NCI-H524 treated with DMSO at 0.1 percent for 48 hours (cell line): Measurements from ENCODE around the gene CACNA2D4.
"Not testable (repeated sequence)": the region's sequence is repeated elsewhere in the genome, so short reads cannot be mapped to it uniquely, and the experiment has no call there.

ENCODE experiments used
- DNase-seq: peaks from one replicate; lab custom pipeline; 2025; lab: John Stamatoyannopoulos, UW

The CACNA2D4 gene

GRCh38 chr12:1918081-1918883 lies at the start of gene CACNA2D4:
Gene CACNA2D4 (minus strand): TSS chr12:1918652. CDS start chr12:1918473, 179 bp downstream.
- DNase-seq = peak; percentile 56

- DNase-seq = no peak
Observed at GRCh38 chr12:1966561-1967226, 48.2 kb upstream of the CACNA2D4 start.

GRCh38 chr12:1965916-1966315 lies 47.5 kb upstream of the CACNA2D4 start:
- no peak for DNase-seq

GRCh38 chr12:1962051-1963020 lies 43.9 kb upstream of the CACNA2D4 start:
- DNase-seq = no peak

- no peak for DNase-seq
Observed at GRCh38 chr12:1956716-1957115, 38.3 kb upstream of the CACNA2D4 start.

- DNase-seq = no peak
Observed at GRCh38 chr12:1949771-1950470, 31.5 kb upstream of the CACNA2D4 start.

GRCh38 chr12:1948883-1949282 lies 30.4 kb upstream of the CACNA2D4 start:
- no peak for DNase-seq

- no peak for DNase-seq
Observed at GRCh38 chr12:1947081-1947480, 28.6 kb upstream of the CACNA2D4 start.

GRCh38 chr12:1946296-1946695 lies 27.8 kb upstream of the CACNA2D4 start:
- peak; percentile 71 for DNase-seq

GRCh38 chr12:1945502-1945901 lies 27.1 kb upstream of the CACNA2D4 start:
- not testable (repeated sequence) for DNase-seq

- DNase-seq = no peak
Observed at GRCh38 chr12:1939801-1940607, 21.6 kb upstream of the CACNA2D4 start.

GRCh38 chr12:1939331-1939730 lies 20.9 kb upstream of the CACNA2D4 start:
- DNase-seq = no peak

- DNase-seq = no peak
Observed at GRCh38 chr12:1937481-1938224, 19.2 kb upstream of the CACNA2D4 start.

- DNase-seq = no peak
Observed at GRCh38 chr12:1936406-1937320, 18.2 kb upstream of the CACNA2D4 start.

GRCh38 chr12:1935700-1936378 lies 17.4 kb upstream of the CACNA2D4 start:
- DNase-seq = no peak

GRCh38 chr12:1935242-1935641 lies 16.8 kb upstream of the CACNA2D4 start:
- no peak for DNase-seq

- no peak for DNase-seq
Observed at GRCh38 chr12:1934831-1935230, 16.4 kb upstream of the CACNA2D4 start.

- DNase-seq = no peak
Observed at GRCh38 chr12:1934068-1934467, 15.6 kb upstream of the CACNA2D4 start.
